ENCODE results near the gene HLA-DQB2. TPM values are rescaled to one million over a fixed set of nuclear protein-coding genes. Genes with fewer than 3 reads are reported as not detected.
A peak's percentile ranks its signal among the peaks of the same experiment; 100 is the strongest.
"Not testable (repeated sequence)": the region's sequence is repeated elsewhere in the genome, so short reads cannot be mapped to it uniquely, and the experiment has no call there.

HLA-DQB2 gene
- total RNA-seq, 1 experiment from 2014 or later, result not detected

- ChIA-PET CTCF (interaction anchor here (0.7 to 2.1 kb wide), 5 partner anchors 26 to 549 kb away, joined by 3 to 11 read pairs (median 4); no protein-coding TSS in a partner anchor), POLR2A (no interaction called here)
- no TSS peak for BruUV-seq (replicated peaks)
- peaks cover 12% of the 10 kb centered on the region for H3K4me1 Mint-ChIP-seq (ENCODE audit: insufficient read depth, unreplicated experiment)
- no peak for TF ChIP-seq CTCF (IDR thresholded peaks at IDR 0.05; ENCODE audit: unreplicated experiment)
- DNase-seq (ENCODE audit: unreplicated experiment), result no peak
- peaks cover 84% of the 10 kb centered on the region for H3K27me3 Mint-ChIP-seq (ENCODE audit: insufficient read depth, unreplicated experiment)
- no peak overlapping the region for H3K27ac Mint-ChIP-seq (ENCODE audit: low read depth, unreplicated experiment)
- no peak overlapping the region for H3K4me3 Mint-ChIP-seq (ENCODE audit: unreplicated experiment)
- H3K36me3 Mint-ChIP-seq (ENCODE audit: insufficient read depth, unreplicated experiment), result no peaks in the 10 kb centered on the region
- intact Hi-C loops (cut with micrococcal nuclease), result no loop called here
- H3K9me3 Mint-ChIP-seq (ENCODE audit: unreplicated experiment), result peaks cover 8% of the 10 kb centered on the region
Observed at GRCh38 chr6:32794510-32794909, 31.2 kb upstream of the HLA-DQB2 start.

- Mint-ChIP-seq H3K4me3 (ENCODE audit: unreplicated experiment) (no peak overlapping the region), H3K36me3 (ENCODE audit: insufficient read depth, unreplicated experiment) (no peaks in the 10 kb centered on the region), H3K9me3 (ENCODE audit: unreplicated experiment) (no peaks in the 10 kb centered on the region), H3K4me1 (ENCODE audit: insufficient read depth, unreplicated experiment) (peaks cover 12% of the 10 kb centered on the region), H3K27ac (ENCODE audit: low read depth, unreplicated experiment) (no peak overlapping the region), H3K27me3 (ENCODE audit: insufficient read depth, unreplicated experiment) (peaks cover 82% of the 10 kb centered on the region)
- ChIA-PET POLR2A (interaction anchor here (0.7 kb wide), 1 partner anchor 665 kb away, joined by 3 read pairs; no protein-coding TSS in a partner anchor), CTCF (interaction anchor here (2.1 kb wide), 1 partner anchor 379 kb away, joined by 11 read pairs; no protein-coding TSS in a partner anchor)
- DNase-seq (ENCODE audit: unreplicated experiment), result no peak
- TF ChIP-seq CTCF (IDR thresholded peaks at IDR 0.05; ENCODE audit: unreplicated experiment), result no peak
- BruUV-seq (replicated peaks), result no TSS peak
- intact Hi-C loops (cut with micrococcal nuclease), result no loop called here
Observed at GRCh38 chr6:32792901-32793435, 29.6 kb upstream of the HLA-DQB2 start.

GRCh38 chr6:32790306-32790705 is 27.0 kb upstream of the HLA-DQB2 start:
- no peak overlapping the region for H3K27ac Mint-ChIP-seq (ENCODE audit: low read depth, unreplicated experiment)
- H3K4me1 Mint-ChIP-seq (ENCODE audit: insufficient read depth, unreplicated experiment), result no peaks in the 10 kb centered on the region
- H3K36me3 Mint-ChIP-seq (ENCODE audit: insufficient read depth, unreplicated experiment), result no peaks in the 10 kb centered on the region
- H3K4me3 Mint-ChIP-seq (ENCODE audit: unreplicated experiment), result no peak overlapping the region
- POLR2A ChIA-PET, result interaction anchor here (0.6 kb wide), 1 partner anchor 387 kb away, joined by 3 read pairs; no protein-coding TSS in a partner anchor
- no peaks in the 10 kb centered on the region for H3K9me3 Mint-ChIP-seq (ENCODE audit: unreplicated experiment)
- intact Hi-C loops (cut with micrococcal nuclease), result no loop called here
- CTCF ChIA-PET, result interaction anchor here (1.7 to 3.3 kb wide), 2 partner anchors 78 to 377 kb away, joined by 5 to 12 read pairs; no protein-coding TSS in a partner anchor
- BruUV-seq (replicated peaks), result no TSS peak
- no peak for TF ChIP-seq CTCF (IDR thresholded peaks at IDR 0.05; ENCODE audit: unreplicated experiment)
- no peak for DNase-seq (ENCODE audit: unreplicated experiment)
- peaks cover 96% of the 10 kb centered on the region for H3K27me3 Mint-ChIP-seq (ENCODE audit: insufficient read depth, unreplicated experiment)

GRCh38 chr6:32785781-32786533 is 22.6 kb upstream of the HLA-DQB2 start:
- no TSS peak for BruUV-seq (replicated peaks)
- Mint-ChIP-seq H3K27ac (ENCODE audit: low read depth, unreplicated experiment) (no peak overlapping the region), H3K9me3 (ENCODE audit: unreplicated experiment) (no peaks in the 10 kb centered on the region), H3K36me3 (ENCODE audit: insufficient read depth, unreplicated experiment) (no peaks in the 10 kb centered on the region), H3K4me3 (ENCODE audit: unreplicated experiment) (no peak overlapping the region), H3K27me3 (ENCODE audit: insufficient read depth, unreplicated experiment) (peaks cover 95% of the 10 kb centered on the region), H3K4me1 (ENCODE audit: insufficient read depth, unreplicated experiment) (no peaks in the 10 kb centered on the region)
- DNase-seq (ENCODE audit: unreplicated experiment), result peak; percentile 65
- peak; percentile 64 for TF ChIP-seq CTCF (IDR thresholded peaks at IDR 0.05; ENCODE audit: unreplicated experiment)
- CTCF ChIA-PET, result interaction anchor here (0.5 to 3.0 kb wide), 33 partner anchors 10 to 913 kb away, joined by 3 to 31 read pairs (median 4); partner anchors contain the start of gene TAP1
- intact Hi-C loops (cut with micrococcal nuclease), result loop anchor here (1.0 to 10.0 kb wide), 4 partner anchors 164 to 541 kb away; no protein-coding TSS in a partner anchor
- POLR2A ChIA-PET, result interaction anchor here (0.6 to 1.6 kb wide), 4 partner anchors 67 to 354 kb away, joined by 3 read pairs; partner anchors contain the start of gene TAP1

- H3K9me3 Mint-ChIP-seq (ENCODE audit: unreplicated experiment); H3K27ac Mint-ChIP-seq (ENCODE audit: low read depth, unreplicated experiment); POLR2A ChIA-PET; H3K4me1 Mint-ChIP-seq (ENCODE audit: insufficient read depth, unreplicated experiment); H3K36me3 Mint-ChIP-seq (ENCODE audit: insufficient read depth, unreplicated experiment); BruUV-seq (replicated peaks); DNase-seq (ENCODE audit: unreplicated experiment); H3K4me3 Mint-ChIP-seq (ENCODE audit: unreplicated experiment): not testable (repeated sequence)
- CTCF ChIA-PET, result interaction anchor here (0.9 to 1.6 kb wide), 3 partner anchors 14 to 369 kb away, joined by 3 to 6 read pairs (median 5); no protein-coding TSS in a partner anchor
- intact Hi-C loops (cut with micrococcal nuclease), result loop anchor here (10.0 kb wide), 1 partner anchor 538 kb away; no protein-coding TSS in a partner anchor
- peaks cover 90% of the 10 kb centered on the region for H3K27me3 Mint-ChIP-seq (ENCODE audit: insufficient read depth, unreplicated experiment)
Observed at GRCh38 chr6:32782923-32783322, 19.6 kb upstream of the HLA-DQB2 start.
